Hematopoietic multipotent progenitor cell (in vitro differentiated cells): ENCODE measurements around the gene PLA2G5. TPM values are rescaled to one million over a fixed set of nuclear protein-coding genes. Genes with fewer than 3 reads are reported as not detected.

Experiments used
- total RNA-seq: library from RNA; depleted of rRNA; stranded (reverse); fragments of >200 nt; gene quantifications from one replicate; pipeline ENCODE4 v1.2.3, GENCODE V29; 2012

The PLA2G5 gene
- total RNA-seq, 1 donor = not detected

Other genes with a start within 250 kb of the PLA2G5 start
- gene OTUD3, start 187.8 kb upstream of the PLA2G5 start, total RNA-seq = 2.7 TPM
- gene PLA2G2E, start 146.6 kb upstream of the PLA2G5 start, total RNA-seq = not detected
- gene PLA2G2A, start 90.6 kb upstream of the PLA2G5 start, total RNA-seq = not detected
- under 0.01 TPM for gene PLA2G2D, start 49.3 kb downstream of the PLA2G5 start, total RNA-seq
- under 0.01 TPM for gene PLA2G2F, start 69.1 kb downstream of the PLA2G5 start, total RNA-seq
- gene UBXN10, start 115.9 kb downstream of the PLA2G5 start, total RNA-seq = 0.81 TPM
- gene PLA2G2C, start 116.3 kb downstream of the PLA2G5 start, total RNA-seq = not detected
- gene VWA5B1, start 220.7 kb downstream of the PLA2G5 start, total RNA-seq = under 0.01 TPM